ENCODE results near the gene BMF. TPM values are rescaled to one million over a fixed set of nuclear protein-coding genes. Genes with fewer than 3 reads are reported as not detected.
"Not testable (repeated sequence)": the region's sequence is repeated elsewhere in the genome, so short reads cannot be mapped to it uniquely, and the experiment has no call there.

The BMF gene
- total RNA-seq, 1 donor from 2014 or later = 43.4 TPM

DNA sequence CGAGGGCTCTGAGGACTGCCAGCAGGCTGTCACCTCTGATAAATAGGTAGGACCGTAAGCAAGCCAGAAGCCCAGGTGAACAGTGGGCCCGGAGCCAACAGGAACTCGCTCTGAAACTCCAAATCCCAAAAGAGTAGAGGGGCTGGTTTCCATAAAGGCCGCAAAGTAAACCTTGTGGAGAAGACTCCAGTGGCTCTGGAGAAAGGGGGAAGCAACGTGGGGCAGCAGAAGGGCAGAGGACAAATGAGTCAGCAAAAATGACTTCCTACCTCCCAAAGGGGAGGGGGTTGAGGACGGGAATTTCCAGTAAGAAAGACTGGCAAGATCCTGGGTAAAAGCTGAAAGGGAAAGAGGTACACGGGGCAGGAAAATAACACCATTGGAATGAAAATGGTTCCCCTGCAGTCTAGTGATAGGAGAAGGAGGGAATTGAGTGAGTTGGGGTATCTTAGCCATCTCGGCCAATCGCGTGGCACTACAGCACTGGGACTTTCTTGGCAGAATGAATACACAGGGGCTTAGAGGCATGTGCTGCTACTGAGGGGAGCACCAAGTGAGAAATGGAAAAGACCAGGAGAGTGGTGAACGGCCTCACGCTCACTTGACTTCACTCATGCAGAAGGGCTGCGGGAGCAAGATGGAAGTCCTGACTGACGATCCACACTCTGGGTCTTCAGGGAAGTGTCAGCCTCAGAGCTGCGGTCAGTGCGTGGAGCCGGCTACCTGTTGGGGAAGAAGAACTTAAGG is 33.2 kb downstream of the BMF start:
- TF ChIP-seq, protein P1, sequence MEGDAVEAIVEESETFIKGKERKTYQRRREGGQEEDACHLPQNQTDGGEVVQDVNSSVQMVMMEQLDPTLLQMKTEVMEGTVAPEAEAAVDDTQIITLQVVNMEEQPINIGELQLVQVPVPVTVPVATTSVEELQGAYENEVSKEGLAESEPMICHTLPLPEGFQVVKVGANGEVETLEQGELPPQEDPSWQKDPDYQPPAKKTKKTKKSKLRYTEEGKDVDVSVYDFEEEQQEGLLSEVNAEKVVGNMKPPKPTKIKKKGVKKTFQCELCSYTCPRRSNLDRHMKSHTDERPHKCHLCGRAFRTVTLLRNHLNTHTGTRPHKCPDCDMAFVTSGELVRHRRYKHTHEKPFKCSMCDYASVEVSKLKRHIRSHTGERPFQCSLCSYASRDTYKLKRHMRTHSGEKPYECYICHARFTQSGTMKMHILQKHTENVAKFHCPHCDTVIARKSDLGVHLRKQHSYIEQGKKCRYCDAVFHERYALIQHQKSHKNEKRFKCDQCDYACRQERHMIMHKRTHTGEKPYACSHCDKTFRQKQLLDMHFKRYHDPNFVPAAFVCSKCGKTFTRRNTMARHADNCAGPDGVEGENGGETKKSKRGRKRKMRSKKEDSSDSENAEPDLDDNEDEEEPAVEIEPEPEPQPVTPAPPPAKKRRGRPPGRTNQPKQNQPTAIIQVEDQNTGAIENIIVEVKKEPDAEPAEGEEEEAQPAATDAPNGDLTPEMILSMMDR (IDR thresholded peaks at IDR 0.05; ENCODE audit: insufficient read depth, low read length, poor library complexity, severe bottlenecking) = no peak
- no peak overlapping the region for H3K4me3 ChIP-seq (ENCODE audit: low read depth, low read length)
- H3K27me3 ChIP-seq (ENCODE audit: control insufficient read depth, insufficient read depth, low read length) = no peaks in the 10 kb centered on the region
- no peaks in the 10 kb centered on the region for H3K36me3 ChIP-seq (ENCODE audit: control insufficient read depth, insufficient read depth, low read length)
- DNase-seq (ENCODE audit: low read depth) = no peak

DNA sequence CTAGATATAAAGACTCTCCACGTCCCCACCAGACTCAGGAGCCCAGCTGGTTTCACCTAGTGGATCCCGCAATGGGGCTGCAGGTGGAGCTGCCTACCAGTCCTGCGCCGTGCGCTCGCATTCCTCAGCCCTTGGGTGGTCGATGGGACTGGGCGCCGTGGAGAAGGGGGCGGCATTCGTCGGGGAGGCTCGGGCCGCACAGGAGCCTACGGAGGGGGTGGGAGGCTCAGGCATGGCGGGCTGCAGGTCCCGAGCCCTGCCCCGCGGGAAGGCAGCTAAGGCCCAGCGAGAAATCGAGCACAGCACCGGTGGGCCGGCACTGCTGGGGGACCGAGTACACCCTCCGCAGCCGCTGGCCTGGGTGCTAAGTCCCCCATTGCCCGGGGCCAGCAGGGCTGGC is 34.0 kb downstream of the BMF start:
- not testable (repeated sequence) for H3K4me3 ChIP-seq (ENCODE audit: low read depth, low read length); H3K27me3 ChIP-seq (ENCODE audit: control insufficient read depth, insufficient read depth, low read length); H3K36me3 ChIP-seq (ENCODE audit: control insufficient read depth, insufficient read depth, low read length); DNase-seq (ENCODE audit: low read depth)

DNA sequence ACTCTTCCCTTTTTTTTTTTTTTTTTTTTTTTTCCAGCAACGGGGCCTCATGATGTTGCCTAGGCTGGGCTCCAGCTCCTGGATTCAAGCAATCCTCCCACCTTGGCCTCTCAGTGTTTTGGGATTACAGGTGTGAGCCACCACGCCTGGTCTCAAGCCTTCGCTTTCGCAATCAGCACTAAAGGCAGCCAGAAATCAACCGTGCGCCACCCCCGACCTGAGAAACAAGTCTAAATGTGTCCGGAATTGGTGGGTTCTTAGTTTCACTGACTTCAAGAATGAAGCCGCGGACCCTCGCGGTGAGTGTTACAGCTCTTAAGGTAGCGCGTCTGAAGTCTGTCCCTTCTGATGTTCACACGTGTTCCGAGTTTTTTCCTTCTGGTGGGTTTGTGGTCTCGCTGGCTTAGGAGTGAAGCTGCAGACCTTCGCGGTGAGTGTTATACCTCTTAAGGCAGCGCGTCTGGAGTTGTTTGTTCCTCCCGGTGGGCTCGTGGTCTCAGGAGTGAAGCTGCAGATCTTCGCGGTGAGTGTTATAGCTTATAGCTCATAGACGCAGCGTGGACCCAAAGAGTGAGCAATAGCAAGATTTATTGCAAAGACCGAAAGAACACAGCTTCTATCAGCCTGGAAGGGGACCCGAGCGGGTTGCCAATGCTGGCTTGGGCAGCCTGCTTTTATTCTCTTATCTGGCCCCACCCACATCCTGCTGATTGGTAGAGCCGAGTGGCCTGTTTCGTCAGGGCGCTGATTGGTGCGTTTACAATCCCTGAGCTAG is 34.8 kb downstream of the BMF start:
- not testable (repeated sequence) for DNase-seq (ENCODE audit: low read depth); H3K4me3 ChIP-seq (ENCODE audit: low read depth, low read length); H3K36me3 ChIP-seq (ENCODE audit: control insufficient read depth, insufficient read depth, low read length); H3K27me3 ChIP-seq (ENCODE audit: control insufficient read depth, insufficient read depth, low read length)

DNA sequence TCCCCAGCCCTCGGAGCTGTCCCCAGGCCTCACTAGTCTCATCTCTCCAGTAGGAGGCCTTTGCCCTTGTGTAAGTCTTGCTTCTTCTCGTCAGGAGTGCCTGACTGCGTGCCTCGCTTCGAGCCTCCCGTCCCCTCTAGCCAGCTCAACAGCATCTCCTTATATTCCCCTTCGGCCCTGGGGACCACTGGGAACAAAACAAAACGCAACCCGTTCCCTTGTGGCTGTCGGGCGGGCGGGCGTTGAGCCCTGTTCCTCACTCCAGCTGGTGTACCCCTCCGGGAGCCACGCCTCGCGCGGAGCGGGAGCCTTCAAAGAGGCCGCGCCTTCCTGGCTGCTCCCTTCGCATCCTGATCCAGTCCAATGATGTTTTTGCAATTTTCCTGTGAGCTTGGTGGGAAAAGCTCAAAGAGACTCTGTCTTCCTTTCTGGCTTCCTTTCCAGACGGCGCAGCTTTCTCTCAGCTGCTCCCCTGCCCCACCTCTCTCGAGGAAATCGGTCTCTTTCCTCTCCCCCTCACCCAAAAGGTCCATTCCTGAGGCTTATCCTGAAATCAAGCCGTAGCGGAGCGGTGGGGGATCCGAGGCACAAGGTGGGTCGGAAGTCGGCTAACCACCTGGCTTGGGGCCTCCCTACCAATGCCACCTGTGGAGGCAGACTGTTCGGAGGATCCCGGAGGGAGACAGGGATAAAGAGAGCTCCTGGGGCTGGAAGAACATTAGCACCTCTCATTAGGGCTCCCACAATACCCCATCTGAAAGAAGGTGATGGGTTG is 36.3 kb downstream of the BMF start:
- H3K27me3 ChIP-seq (ENCODE audit: control insufficient read depth, insufficient read depth, low read length) = no peaks in the 10 kb centered on the region
- TF ChIP-seq, protein P1 (IDR thresholded peaks at IDR 0.05; ENCODE audit: insufficient read depth, low read length, poor library complexity, severe bottlenecking) = no peak
- DNase-seq (ENCODE audit: low read depth) = no peak
- H3K36me3 ChIP-seq (ENCODE audit: control insufficient read depth, insufficient read depth, low read length) = no peaks in the 10 kb centered on the region
- H3K4me3 ChIP-seq (ENCODE audit: low read depth, low read length) = no peak overlapping the region

DNA sequence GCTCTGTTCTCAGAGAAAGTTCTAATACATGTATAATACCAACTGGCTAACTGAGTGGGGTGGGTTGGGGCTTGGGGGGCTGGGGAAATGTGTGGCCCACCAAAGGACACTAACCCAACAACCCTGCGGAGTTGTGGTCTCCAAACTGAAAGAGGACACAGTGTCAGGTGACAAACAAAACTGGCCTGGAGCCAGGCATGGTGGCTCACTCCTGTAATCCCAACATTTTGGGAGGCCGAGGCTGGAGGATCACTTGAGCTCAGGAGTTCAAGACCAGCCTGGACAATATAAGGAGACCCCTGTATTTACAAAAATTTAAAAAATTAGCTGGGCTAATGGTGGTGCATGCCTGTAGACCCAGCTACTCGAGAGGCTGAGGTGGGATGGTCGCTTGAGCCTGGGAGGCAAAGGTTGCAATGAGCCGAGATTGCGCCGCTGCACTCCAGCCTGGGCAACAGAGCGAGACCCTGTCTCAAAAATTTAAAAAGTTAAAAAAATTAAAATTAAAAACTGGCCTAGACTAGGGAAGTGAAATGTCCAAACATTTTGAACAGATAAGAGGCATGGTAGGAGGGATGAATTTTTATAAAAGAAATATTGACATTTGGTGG is 38.0 kb downstream of the BMF start:
- Histone ChIP-seq H3K27me3 (ENCODE audit: control insufficient read depth, insufficient read depth, low read length) (no peaks in the 10 kb centered on the region), H3K36me3 (ENCODE audit: control insufficient read depth, insufficient read depth, low read length) (no peaks in the 10 kb centered on the region), H3K4me3 (ENCODE audit: low read depth, low read length) (no peak overlapping the region)
- no peak for DNase-seq (ENCODE audit: low read depth)
- TF ChIP-seq, protein P1 (IDR thresholded peaks at IDR 0.05; ENCODE audit: insufficient read depth, low read length, poor library complexity, severe bottlenecking) = no peak

DNA sequence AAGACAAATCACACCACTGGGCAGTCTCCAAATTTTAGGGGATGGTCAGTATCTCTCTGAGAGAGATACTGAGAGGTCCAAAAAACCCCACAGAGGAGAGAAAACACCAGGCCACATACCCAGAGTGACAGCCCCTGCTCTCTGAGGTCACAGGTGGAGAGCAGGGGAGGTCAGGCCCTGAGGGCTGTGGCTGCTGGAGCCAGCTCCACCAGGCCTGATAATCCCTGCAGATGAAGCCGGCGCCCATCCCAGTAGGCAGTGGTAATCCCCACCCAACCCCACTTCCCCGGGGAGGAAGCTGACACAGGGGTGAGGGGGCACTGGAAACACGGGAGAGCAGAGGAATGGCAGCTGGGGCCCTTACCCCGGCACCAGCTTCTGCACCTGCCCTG is 38.5 kb downstream of the BMF start:
- TF ChIP-seq, protein P1 (IDR thresholded peaks at IDR 0.05; ENCODE audit: insufficient read depth, low read length, poor library complexity, severe bottlenecking) = no peak
- no peak for DNase-seq (ENCODE audit: low read depth)
- H3K4me3 ChIP-seq (ENCODE audit: low read depth, low read length) = no peak overlapping the region
- H3K27me3 ChIP-seq (ENCODE audit: control insufficient read depth, insufficient read depth, low read length) = no peaks in the 10 kb centered on the region
- no peaks in the 10 kb centered on the region for H3K36me3 ChIP-seq (ENCODE audit: control insufficient read depth, insufficient read depth, low read length)
